PFSK-1 (cell line): ENCODE measurements around the gene CST9.

ENCODE experiments used
- FOXP2 ChIP-seq: optimal IDR thresholded peaks from 2 replicates; pipeline ENCODE3; 2011; ENCODE audit warnings: borderline replicate concordance, control low read depth, inconsistent platforms; ENCODE audit not compliant: insufficient read depth; ENCODE audit errors: extremely low read length, extremely low read depth
- POLR2AphosphoS5 ChIP-seq: IDR thresholded peaks from 2 replicates; pipeline ENCODE4 v1.6.1; 2012; ENCODE audit warnings: low read depth, mild to moderate bottlenecking, control low read depth, low read length, moderate library complexity
- SIN3A ChIP-seq: IDR thresholded peaks from 2 replicates; pipeline ENCODE4 v1.6.1; 2012; ENCODE audit warnings: mild to moderate bottlenecking, low read length, moderate library complexity, borderline replicate concordance; ENCODE audit not compliant: insufficient read depth
- TAF1 ChIP-seq: IDR thresholded peaks from 2 replicates; pipeline ENCODE4 v1.6.1; 2012; ENCODE audit warnings: low read length, control low read depth, borderline replicate concordance; ENCODE audit not compliant: insufficient read depth
- TF ChIP-seq, protein P1 (sequence below), 2 experiments: IDR thresholded peaks; 2 replicates each; pipeline versions ENCODE4 v1.6.1 to v1.8.0; 2011 to 2012; ENCODE audit warnings: low read depth in 2 of 2, low read length in 2 of 2, control low read depth in 1 of 2, inconsistent platforms in 1 of 2, mild to moderate bottlenecking in 1 of 2, moderate library complexity in 1 of 2; ENCODE audit not compliant: insufficient read depth in 1 of 2

The CST9 gene

DNA sequence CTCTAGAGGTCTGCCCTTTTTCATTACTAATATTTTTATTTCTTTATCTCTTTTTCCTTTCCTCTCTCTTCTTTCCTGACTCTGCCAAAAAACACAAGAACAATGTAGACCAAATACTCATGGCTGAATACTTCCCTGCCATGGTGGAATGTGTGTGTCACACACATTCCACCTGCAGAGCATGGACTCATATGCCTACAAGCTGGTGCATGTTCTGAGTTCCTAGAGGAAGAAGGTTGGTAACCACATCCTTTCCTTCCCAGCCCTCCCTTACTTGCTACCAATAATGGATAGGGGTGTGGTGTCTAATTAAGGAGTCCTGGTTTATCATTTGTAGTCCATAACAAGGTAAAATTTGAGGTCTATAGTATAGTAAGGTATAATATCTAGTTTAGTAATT is 22.2 kb downstream of the CST9 start:
- TF ChIP-seq FOXP2 = no peak
- TF ChIP-seq, protein P1, sequence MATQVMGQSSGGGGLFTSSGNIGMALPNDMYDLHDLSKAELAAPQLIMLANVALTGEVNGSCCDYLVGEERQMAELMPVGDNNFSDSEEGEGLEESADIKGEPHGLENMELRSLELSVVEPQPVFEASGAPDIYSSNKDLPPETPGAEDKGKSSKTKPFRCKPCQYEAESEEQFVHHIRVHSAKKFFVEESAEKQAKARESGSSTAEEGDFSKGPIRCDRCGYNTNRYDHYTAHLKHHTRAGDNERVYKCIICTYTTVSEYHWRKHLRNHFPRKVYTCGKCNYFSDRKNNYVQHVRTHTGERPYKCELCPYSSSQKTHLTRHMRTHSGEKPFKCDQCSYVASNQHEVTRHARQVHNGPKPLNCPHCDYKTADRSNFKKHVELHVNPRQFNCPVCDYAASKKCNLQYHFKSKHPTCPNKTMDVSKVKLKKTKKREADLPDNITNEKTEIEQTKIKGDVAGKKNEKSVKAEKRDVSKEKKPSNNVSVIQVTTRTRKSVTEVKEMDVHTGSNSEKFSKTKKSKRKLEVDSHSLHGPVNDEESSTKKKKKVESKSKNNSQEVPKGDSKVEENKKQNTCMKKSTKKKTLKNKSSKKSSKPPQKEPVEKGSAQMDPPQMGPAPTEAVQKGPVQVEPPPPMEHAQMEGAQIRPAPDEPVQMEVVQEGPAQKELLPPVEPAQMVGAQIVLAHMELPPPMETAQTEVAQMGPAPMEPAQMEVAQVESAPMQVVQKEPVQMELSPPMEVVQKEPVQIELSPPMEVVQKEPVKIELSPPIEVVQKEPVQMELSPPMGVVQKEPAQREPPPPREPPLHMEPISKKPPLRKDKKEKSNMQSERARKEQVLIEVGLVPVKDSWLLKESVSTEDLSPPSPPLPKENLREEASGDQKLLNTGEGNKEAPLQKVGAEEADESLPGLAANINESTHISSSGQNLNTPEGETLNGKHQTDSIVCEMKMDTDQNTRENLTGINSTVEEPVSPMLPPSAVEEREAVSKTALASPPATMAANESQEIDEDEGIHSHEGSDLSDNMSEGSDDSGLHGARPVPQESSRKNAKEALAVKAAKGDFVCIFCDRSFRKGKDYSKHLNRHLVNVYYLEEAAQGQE (IDR thresholded peaks at IDR 0.05; ENCODE audit: insufficient read depth in 1 of 2, low read depth in 2 of 2, low read length in 2 of 2) = no peak
- no peak for TF ChIP-seq TAF1
- no peak for TF ChIP-seq SIN3A
- TF ChIP-seq POLR2AphosphoS5 = no peak

GRCh38 chr20:23582293-23582692 is 23.4 kb downstream of the CST9 start:
- TF ChIP-seq TAF1 = no peak
- TF ChIP-seq, protein P1 (IDR thresholded peaks at IDR 0.05; ENCODE audit: insufficient read depth in 1 of 2, low read depth in 2 of 2, low read length in 2 of 2) = no peak
- TF ChIP-seq SIN3A = no peak
- TF ChIP-seq POLR2AphosphoS5 = no peak
- no peak for TF ChIP-seq FOXP2

DNA sequence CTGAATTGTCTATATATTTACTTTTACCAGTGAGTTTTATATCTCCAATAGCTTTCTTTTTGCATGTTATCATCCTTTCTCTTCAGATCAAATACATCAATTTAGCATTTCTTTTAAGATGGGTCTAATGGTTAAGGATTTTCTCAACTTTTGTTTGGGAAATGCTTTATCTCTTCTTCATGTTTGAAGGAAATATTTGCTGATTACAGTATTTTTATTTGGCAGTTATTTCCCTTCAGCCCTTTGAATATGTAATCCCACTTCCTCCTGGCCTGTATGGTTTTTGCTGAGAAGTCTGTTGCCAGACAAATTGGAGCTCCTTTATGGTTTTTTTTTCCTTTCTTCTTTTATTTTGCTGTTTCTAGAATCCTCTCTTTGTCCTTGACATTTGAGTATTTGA is 30.7 kb downstream of the CST9 start:
- TF ChIP-seq SIN3A (no peak), TAF1 (no peak), POLR2AphosphoS5 (no peak), FOXP2 (no peak)
- TF ChIP-seq, protein P1 (IDR thresholded peaks at IDR 0.05; ENCODE audit: insufficient read depth in 1 of 2, low read depth in 2 of 2, low read length in 2 of 2) = no peak

DNA sequence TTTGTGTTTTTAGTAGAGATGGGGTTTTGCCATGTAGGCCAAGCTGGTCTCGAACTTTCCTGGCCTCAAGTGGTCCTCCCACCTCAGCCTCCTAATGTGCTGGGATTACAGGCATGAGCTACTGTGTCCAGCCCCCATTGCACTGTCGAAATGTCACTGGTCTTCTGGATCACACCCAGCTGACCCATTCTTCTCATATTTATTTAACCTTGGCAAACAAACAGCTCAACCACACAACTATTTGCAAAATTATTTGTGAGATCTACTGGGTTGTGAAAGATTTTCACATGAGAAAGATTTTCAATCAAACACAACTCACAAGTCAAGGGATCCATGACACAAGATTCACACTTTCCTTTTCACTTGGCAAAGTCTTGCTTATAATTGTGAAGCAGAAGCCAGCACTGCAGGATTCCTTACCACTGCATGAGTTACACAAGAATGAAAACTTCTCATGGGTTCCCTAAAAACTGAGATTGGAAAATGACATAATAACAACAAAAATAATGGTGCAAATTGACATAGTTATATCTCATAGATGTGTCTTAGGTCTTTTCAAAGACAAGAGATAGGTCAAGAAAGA is 35.4 kb downstream of the CST9 start:
- no peak for TF ChIP-seq POLR2AphosphoS5
- no peak for TF ChIP-seq FOXP2
- TF ChIP-seq SIN3A = no peak
- TF ChIP-seq, protein P1 (IDR thresholded peaks at IDR 0.05; ENCODE audit: insufficient read depth in 1 of 2, low read depth in 2 of 2, low read length in 2 of 2) = no peak
- TF ChIP-seq TAF1 = no peak

GRCh38 chr20:23569570-23569969 is 36.1 kb downstream of the CST9 start:
- TF ChIP-seq, protein P1 (IDR thresholded peaks at IDR 0.05; ENCODE audit: insufficient read depth in 1 of 2, low read depth in 2 of 2, low read length in 2 of 2) = no peak
- TF ChIP-seq FOXP2 (no peak), TAF1 (no peak), SIN3A (no peak), POLR2AphosphoS5 (no peak)
